ENCODE data around the gene DENND4C.
A peak's percentile ranks its signal among the peaks of the same experiment; 100 is the strongest.

DENND4C gene

GRCh38 chr9:19230355-19231125, at the start of gene DENND4C:
DENND4C (plus strand) TSS chr9:19230693; CDS start chr9:19276175, 45,482 bp downstream.
- Histone ChIP-seq H3K4me1 (ENCODE audit: control insufficient read depth in 5 of 5, insufficient read depth in 5 of 5, low read length in 5 of 5) (peaks cover 4 to 36% (median 33%) of the 10 kb centered on the region in 5 donors), H3K36me3 (ENCODE audit: control insufficient read depth in 5 of 5, insufficient read depth in 5 of 5, low read length in 5 of 5) (peaks cover 0 to 2% (median 0%) of the 10 kb centered on the region in 5 donors), H3K9me3 (ENCODE audit: control insufficient read depth in 5 of 5, low read length in 5 of 5) (no peaks in the 10 kb centered on the region), H3K27me3 (ENCODE audit: control insufficient read depth in 5 of 5, insufficient read depth in 4 of 5, low read length in 5 of 5) (no peaks in the 10 kb centered on the region), H3K27ac (ENCODE audit: low read depth, low read length) (peak within 1 kb of the TSS; percentile 91), H3K4me3 (ENCODE audit: low read depth in 1 of 5, low read length in 5 of 5) (peak within 1 kb of the TSS; percentile 82 to 92 (median 89)), H3K9ac (ENCODE audit: low read length in 5 of 5) (peak within 1 kb of the TSS; percentile 97 to 100 (median 98))

GRCh38 chr9:19180991-19181390, 49.5 kb upstream of the DENND4C start:
- no peak overlapping the region for H3K4me3 ChIP-seq (ENCODE audit: low read depth in 1 of 5, low read length in 5 of 5)
- H3K27me3 ChIP-seq (ENCODE audit: control insufficient read depth in 5 of 5, insufficient read depth in 4 of 5, low read length in 5 of 5): no peaks in the 10 kb centered on the region
- H3K4me1 ChIP-seq (ENCODE audit: control insufficient read depth in 5 of 5, insufficient read depth in 5 of 5, low read length in 5 of 5): peaks cover 4 to 42% (median 35%) of the 10 kb centered on the region in 5 donors
- no peak overlapping the region for H3K27ac ChIP-seq (ENCODE audit: low read depth, low read length)
- no peak overlapping the region for H3K9ac ChIP-seq (ENCODE audit: low read length in 5 of 5)
- no peaks in the 10 kb centered on the region for H3K36me3 ChIP-seq (ENCODE audit: control insufficient read depth in 5 of 5, insufficient read depth in 5 of 5, low read length in 5 of 5)
- H3K9me3 ChIP-seq (ENCODE audit: control insufficient read depth in 5 of 5, low read length in 5 of 5): no peaks in the 10 kb centered on the region

- H3K36me3 ChIP-seq (ENCODE audit: control insufficient read depth in 5 of 5, insufficient read depth in 5 of 5, low read length in 5 of 5): no peaks in the 10 kb centered on the region
- no peaks in the 10 kb centered on the region for H3K9me3 ChIP-seq (ENCODE audit: control insufficient read depth in 5 of 5, low read length in 5 of 5)
- peak overlapping the region; percentile 98 for H3K27ac ChIP-seq (ENCODE audit: low read depth, low read length)
- no peak overlapping the region for H3K4me3 ChIP-seq (ENCODE audit: low read depth in 1 of 5, low read length in 5 of 5)
- H3K9ac ChIP-seq (ENCODE audit: low read length in 5 of 5): no peak overlapping the region
- peaks cover 4 to 42% (median 35%) of the 10 kb centered on the region in 5 donors for H3K4me1 ChIP-seq (ENCODE audit: control insufficient read depth in 5 of 5, insufficient read depth in 5 of 5, low read length in 5 of 5)
- H3K27me3 ChIP-seq (ENCODE audit: control insufficient read depth in 5 of 5, insufficient read depth in 4 of 5, low read length in 5 of 5): no peaks in the 10 kb centered on the region
Observed at GRCh38 chr9:19181561-19181960, 48.9 kb upstream of the DENND4C start.

GRCh38 chr9:19184144-19184917, 46.2 kb upstream of the DENND4C start:
- Histone ChIP-seq H3K9ac (ENCODE audit: low read length in 5 of 5) (peak overlapping the region; percentile 30 to 68 (median 60)), H3K9me3 (ENCODE audit: control insufficient read depth in 5 of 5, low read length in 5 of 5) (no peaks in the 10 kb centered on the region), H3K36me3 (ENCODE audit: control insufficient read depth in 5 of 5, insufficient read depth in 5 of 5, low read length in 5 of 5) (no peaks in the 10 kb centered on the region), H3K27ac (ENCODE audit: low read depth, low read length) (peak overlapping the region; percentile 98), H3K4me3 (ENCODE audit: low read depth in 1 of 5, low read length in 5 of 5) (no peak overlapping the region), H3K4me1 (ENCODE audit: control insufficient read depth in 5 of 5, insufficient read depth in 5 of 5, low read length in 5 of 5) (peaks cover 4 to 42% (median 35%) of the 10 kb centered on the region in 5 donors), H3K27me3 (ENCODE audit: control insufficient read depth in 5 of 5, insufficient read depth in 4 of 5, low read length in 5 of 5) (no peaks in the 10 kb centered on the region)

- no peak overlapping the region for H3K4me3 ChIP-seq (ENCODE audit: low read depth in 1 of 5, low read length in 5 of 5)
- no peaks in the 10 kb centered on the region for H3K27me3 ChIP-seq (ENCODE audit: control insufficient read depth in 5 of 5, insufficient read depth in 4 of 5, low read length in 5 of 5)
- H3K27ac ChIP-seq (ENCODE audit: low read depth, low read length): peak overlapping the region; percentile 98
- peaks cover 4 to 42% (median 35%) of the 10 kb centered on the region in 5 donors for H3K4me1 ChIP-seq (ENCODE audit: control insufficient read depth in 5 of 5, insufficient read depth in 5 of 5, low read length in 5 of 5)
- no peaks in the 10 kb centered on the region for H3K36me3 ChIP-seq (ENCODE audit: control insufficient read depth in 5 of 5, insufficient read depth in 5 of 5, low read length in 5 of 5)
- peak overlapping the region in 2 of 5 donors; percentile 25 to 60 for H3K9ac ChIP-seq (ENCODE audit: low read length in 5 of 5)
- H3K9me3 ChIP-seq (ENCODE audit: control insufficient read depth in 5 of 5, low read length in 5 of 5): no peaks in the 10 kb centered on the region
Observed at GRCh38 chr9:19185191-19185590, 45.3 kb upstream of the DENND4C start.

GRCh38 chr9:19186232-19186631, 44.3 kb upstream of the DENND4C start:
- peaks cover 4 to 39% (median 35%) of the 10 kb centered on the region in 5 donors for H3K4me1 ChIP-seq (ENCODE audit: control insufficient read depth in 5 of 5, insufficient read depth in 5 of 5, low read length in 5 of 5)

GRCh38 chr9:19188771-19189170, 41.7 kb upstream of the DENND4C start:
- Histone ChIP-seq H3K36me3 (ENCODE audit: control insufficient read depth in 5 of 5, insufficient read depth in 5 of 5, low read length in 5 of 5) (no peaks in the 10 kb centered on the region), H3K9ac (ENCODE audit: low read length in 5 of 5) (no peak overlapping the region), H3K27me3 (ENCODE audit: control insufficient read depth in 5 of 5, insufficient read depth in 4 of 5, low read length in 5 of 5) (no peaks in the 10 kb centered on the region), H3K27ac (ENCODE audit: low read depth, low read length) (no peak overlapping the region), H3K4me3 (ENCODE audit: low read depth in 1 of 5, low read length in 5 of 5) (no peak overlapping the region), H3K9me3 (ENCODE audit: control insufficient read depth in 5 of 5, low read length in 5 of 5) (no peaks in the 10 kb centered on the region), H3K4me1 (ENCODE audit: control insufficient read depth in 5 of 5, insufficient read depth in 5 of 5, low read length in 5 of 5) (peaks cover 0 to 32% (median 25%) of the 10 kb centered on the region in 5 donors)

More at GRCh38 chr9:19186232-19186631, 44.3 kb upstream of the DENND4C start:
- Histone ChIP-seq H3K36me3 (ENCODE audit: control insufficient read depth in 5 of 5, insufficient read depth in 5 of 5, low read length in 5 of 5) (no peaks in the 10 kb centered on the region), H3K9me3 (ENCODE audit: control insufficient read depth in 5 of 5, low read length in 5 of 5) (no peaks in the 10 kb centered on the region), H3K9ac (ENCODE audit: low read length in 5 of 5) (no peak overlapping the region), H3K4me3 (ENCODE audit: low read depth in 1 of 5, low read length in 5 of 5) (no peak overlapping the region), H3K27me3 (ENCODE audit: control insufficient read depth in 5 of 5, insufficient read depth in 4 of 5, low read length in 5 of 5) (no peaks in the 10 kb centered on the region), H3K27ac (ENCODE audit: low read depth, low read length) (peak overlapping the region; percentile 70)

GRCh38 chr9:19192202-19193028, 38.1 kb upstream of the DENND4C start:
- Histone ChIP-seq H3K27ac (ENCODE audit: low read depth, low read length) (no peak overlapping the region), H3K4me3 (ENCODE audit: low read depth in 1 of 5, low read length in 5 of 5) (no peak overlapping the region), H3K9ac (ENCODE audit: low read length in 5 of 5) (no peak overlapping the region), H3K36me3 (ENCODE audit: control insufficient read depth in 5 of 5, insufficient read depth in 5 of 5, low read length in 5 of 5) (no peaks in the 10 kb centered on the region), H3K4me1 (ENCODE audit: control insufficient read depth in 5 of 5, insufficient read depth in 5 of 5, low read length in 5 of 5) (peaks cover 0 to 20% (median 10%) of the 10 kb centered on the region in 5 donors), H3K27me3 (ENCODE audit: control insufficient read depth in 5 of 5, insufficient read depth in 4 of 5, low read length in 5 of 5) (no peaks in the 10 kb centered on the region), H3K9me3 (ENCODE audit: control insufficient read depth in 5 of 5, low read length in 5 of 5) (no peaks in the 10 kb centered on the region)

GRCh38 chr9:19193029-19193324, 37.5 kb upstream of the DENND4C start:
- Histone ChIP-seq H3K36me3 (ENCODE audit: control insufficient read depth in 5 of 5, insufficient read depth in 5 of 5, low read length in 5 of 5) (no peaks in the 10 kb centered on the region), H3K27ac (ENCODE audit: low read depth, low read length) (no peak overlapping the region), H3K4me3 (ENCODE audit: low read depth in 1 of 5, low read length in 5 of 5) (no peak overlapping the region), H3K4me1 (ENCODE audit: control insufficient read depth in 5 of 5, insufficient read depth in 5 of 5, low read length in 5 of 5) (peaks cover 0 to 20% (median 10%) of the 10 kb centered on the region in 5 donors), H3K9ac (ENCODE audit: low read length in 5 of 5) (no peak overlapping the region), H3K27me3 (ENCODE audit: control insufficient read depth in 5 of 5, insufficient read depth in 4 of 5, low read length in 5 of 5) (no peaks in the 10 kb centered on the region), H3K9me3 (ENCODE audit: control insufficient read depth in 5 of 5, low read length in 5 of 5) (no peaks in the 10 kb centered on the region)
